Loucy (cell line): Measurements from ENCODE around the gene MUC20.
"Not testable (repeated sequence)": the region's sequence is repeated elsewhere in the genome, so short reads cannot be mapped to it uniquely, and the experiment has no call there.

Experiments
- H2AFZ ChIP-seq: fragments of 200-600 bp; sonication (generic); 2 replicates; pipeline ENCODE4 v1.6.0; 2016; ENCODE audit warnings: antibody characterized with exemption, mild to moderate bottlenecking, low read length, moderate library complexity
- H3F3A ChIP-seq: fragments of 200-600 bp; 2 replicates; pipeline ENCODE4 v1.6.0; 2016; ENCODE audit warnings: antibody characterized with exemption, low read depth, mild to moderate bottlenecking
- H3K27me3 ChIP-seq: fragments of 200-600 bp; sonication (generic); 2 replicates; pipeline ENCODE4 v1.6.1; 2014; ENCODE audit warnings: low read length, mild to moderate bottlenecking; ENCODE audit not compliant: insufficient read depth, poor library complexity, severe bottlenecking
- H3K36me3 ChIP-seq: fragments of 200-600 bp; sonication (generic); 2 replicates; pipeline ENCODE4 v1.6.1; 2016; ENCODE audit warnings: low read length; ENCODE audit not compliant: insufficient read depth
- H3K4me1 ChIP-seq: fragments of 200-600 bp; sonication (generic); 2 replicates; pipeline ENCODE4 v1.5.1; 2014; ENCODE audit warnings: low read length, mild to moderate bottlenecking; ENCODE audit not compliant: insufficient read depth, poor library complexity, severe bottlenecking
- H3K4me2 ChIP-seq: fragments of 200-600 bp; sonication (generic); 2 replicates; pipeline ENCODE4 v1.6.0; 2014; ENCODE audit warnings: antibody characterized with exemption, low read length, low read depth, mild to moderate bottlenecking; ENCODE audit not compliant: poor library complexity, severe bottlenecking
- H3K4me3 ChIP-seq: fragments of 200-600 bp; sonication (generic); 2 replicates; pipeline ENCODE4 v1.5.1; 2014; ENCODE audit warnings: low read length, mild to moderate bottlenecking, mixed read lengths; ENCODE audit not compliant: poor library complexity, severe bottlenecking
- H3K79me2 ChIP-seq: fragments of 200-600 bp; sonication (generic); 2 replicates; pipeline ENCODE4 v1.6.1; 2014; ENCODE audit warnings: low read length; ENCODE audit not compliant: insufficient read depth
- H3K9ac ChIP-seq: fragments of 200-600 bp; sonication (generic); 2 replicates; pipeline ENCODE4 v1.6.0; 2014; ENCODE audit warnings: mild to moderate bottlenecking, low read depth, low read length, moderate library complexity; ENCODE audit not compliant: poor library complexity, severe bottlenecking
- H3K9me2 ChIP-seq: fragments of 200-600 bp; sonication (generic); replicated peaks from 2 replicates; pipeline ENCODE4 v1.6.1; 2016; ENCODE audit warnings: low read depth, low read length, mixed read lengths
- H3K9me3 ChIP-seq: fragments of 200-600 bp; sonication (generic); 2 replicates; pipeline ENCODE4 v1.6.1; 2014; ENCODE audit warnings: mild to moderate bottlenecking, antibody characterized with exemption, low read length, low read depth; ENCODE audit not compliant: insufficient read depth
- H4K20me1 ChIP-seq: fragments of 200-600 bp; sonication (generic); 2 replicates; pipeline ENCODE4 v1.6.0; 2014; ENCODE audit warnings: antibody characterized with exemption, low read length, mild to moderate bottlenecking; ENCODE audit not compliant: insufficient read depth, poor library complexity, severe bottlenecking
- EZH2phosphoT487 ChIP-seq: fragments of 200-600 bp; IDR thresholded peaks from 2 replicates; pipeline ENCODE4 v1.6.1; 2018; ENCODE audit warnings: antibody characterized with exemption, mild to moderate bottlenecking, moderate library complexity, borderline replicate concordance
- TF ChIP-seq, protein P1 (sequence below): fragments of 200-600 bp; sonication (generic); conservative IDR thresholded peaks from 2 replicates; pipeline ENCODE4 v1.5.1; 2014; ENCODE audit warnings: mild to moderate bottlenecking, antibody characterized with exemption, low read length

MUC20 gene

DNA sequence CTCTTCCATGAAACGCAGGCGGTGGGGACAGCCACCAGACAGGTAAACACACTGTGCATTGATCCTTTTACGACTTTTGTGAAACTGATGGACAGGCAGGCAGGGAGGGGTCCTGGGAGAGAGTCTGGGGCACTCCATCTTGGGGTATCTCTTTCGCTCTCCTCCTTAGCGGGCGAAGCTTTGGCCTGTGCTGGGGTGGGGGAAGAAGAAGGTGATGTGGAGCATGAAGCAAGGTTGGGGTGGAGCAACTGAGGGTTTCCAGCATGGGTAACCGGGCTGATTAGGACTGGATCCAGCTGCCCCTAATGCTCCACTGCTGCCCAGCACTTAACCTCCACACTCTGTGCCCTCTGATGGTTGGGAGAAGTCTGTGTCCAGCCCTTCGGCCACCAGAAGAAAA, 25.6 kb downstream of the MUC20 start:
- no peaks in the 10 kb centered on the region for H3K4me1 ChIP-seq
- no peak overlapping the region for H3K9ac ChIP-seq
- H3K79me2 ChIP-seq = no peaks in the 10 kb centered on the region
- H3K4me3 ChIP-seq = no peak overlapping the region
- no peak overlapping the region for H3K4me2 ChIP-seq
- no peaks in the 10 kb centered on the region for H4K20me1 ChIP-seq
- H3K9me3 ChIP-seq = no peaks in the 10 kb centered on the region
- TF ChIP-seq, protein P1, sequence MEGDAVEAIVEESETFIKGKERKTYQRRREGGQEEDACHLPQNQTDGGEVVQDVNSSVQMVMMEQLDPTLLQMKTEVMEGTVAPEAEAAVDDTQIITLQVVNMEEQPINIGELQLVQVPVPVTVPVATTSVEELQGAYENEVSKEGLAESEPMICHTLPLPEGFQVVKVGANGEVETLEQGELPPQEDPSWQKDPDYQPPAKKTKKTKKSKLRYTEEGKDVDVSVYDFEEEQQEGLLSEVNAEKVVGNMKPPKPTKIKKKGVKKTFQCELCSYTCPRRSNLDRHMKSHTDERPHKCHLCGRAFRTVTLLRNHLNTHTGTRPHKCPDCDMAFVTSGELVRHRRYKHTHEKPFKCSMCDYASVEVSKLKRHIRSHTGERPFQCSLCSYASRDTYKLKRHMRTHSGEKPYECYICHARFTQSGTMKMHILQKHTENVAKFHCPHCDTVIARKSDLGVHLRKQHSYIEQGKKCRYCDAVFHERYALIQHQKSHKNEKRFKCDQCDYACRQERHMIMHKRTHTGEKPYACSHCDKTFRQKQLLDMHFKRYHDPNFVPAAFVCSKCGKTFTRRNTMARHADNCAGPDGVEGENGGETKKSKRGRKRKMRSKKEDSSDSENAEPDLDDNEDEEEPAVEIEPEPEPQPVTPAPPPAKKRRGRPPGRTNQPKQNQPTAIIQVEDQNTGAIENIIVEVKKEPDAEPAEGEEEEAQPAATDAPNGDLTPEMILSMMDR = no peak
- no peak for TF ChIP-seq EZH2phosphoT487
- no peaks in the 10 kb centered on the region for H3K36me3 ChIP-seq
- no peaks in the 10 kb centered on the region for H3K9me2 ChIP-seq
- H3K27me3 ChIP-seq = no peaks in the 10 kb centered on the region
- no peak overlapping the region for H2AFZ ChIP-seq
- no peaks in the 10 kb centered on the region for H3F3A ChIP-seq

DNA sequence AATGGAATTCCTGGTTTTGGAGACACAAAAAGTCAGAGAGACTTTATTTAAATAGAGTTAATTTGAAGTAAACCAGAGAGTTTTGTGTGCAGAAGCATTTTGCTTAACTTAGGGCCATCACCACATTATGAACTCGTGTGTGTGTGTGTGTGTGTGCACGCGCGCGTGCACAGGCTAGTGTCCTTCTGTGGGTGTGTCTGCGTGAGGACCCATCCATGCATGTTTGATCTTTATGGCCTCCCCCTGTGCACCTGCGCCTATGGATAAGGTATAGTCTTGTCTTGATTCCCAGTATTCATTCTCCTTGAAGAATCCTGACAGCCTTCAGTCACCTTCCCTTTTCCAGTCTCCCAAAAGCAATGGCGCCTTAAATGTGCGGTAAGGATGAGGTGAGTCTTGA, 26.0 kb downstream of the MUC20 start:
- Histone ChIP-seq H3K9me2 (no peaks in the 10 kb centered on the region), H3K4me3 (no peak overlapping the region), H3K9ac (no peak overlapping the region), H2AFZ (no peak overlapping the region), H3F3A (no peaks in the 10 kb centered on the region), H3K4me1 (no peaks in the 10 kb centered on the region), H3K79me2 (no peaks in the 10 kb centered on the region), H3K4me2 (no peak overlapping the region), H3K9me3 (no peaks in the 10 kb centered on the region), H4K20me1 (no peaks in the 10 kb centered on the region), H3K36me3 (no peaks in the 10 kb centered on the region), H3K27me3 (no peaks in the 10 kb centered on the region)
- TF ChIP-seq, protein P1 = no peak
- no peak for TF ChIP-seq EZH2phosphoT487

DNA sequence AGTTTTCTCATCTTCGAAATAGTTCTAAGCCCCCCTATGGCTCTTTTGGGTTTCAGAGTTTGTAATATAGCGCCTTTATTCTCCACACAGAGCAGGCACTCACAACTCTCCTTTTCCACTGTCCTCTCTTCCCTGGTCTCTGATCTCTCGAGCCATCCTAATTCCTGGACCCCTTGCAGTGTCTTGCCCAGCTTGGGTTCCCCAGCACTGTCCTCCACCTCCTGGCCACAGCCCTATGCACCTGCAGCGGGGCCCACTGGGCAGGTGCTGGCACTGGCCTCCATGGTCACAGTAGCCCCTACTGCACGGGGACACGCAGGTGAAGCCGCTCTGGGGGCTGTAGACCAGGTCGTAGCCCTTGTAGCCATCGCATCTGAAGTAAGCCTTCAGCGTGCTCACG, 27.9 kb downstream of the MUC20 start:
- no peak overlapping the region for H2AFZ ChIP-seq
- no peaks in the 10 kb centered on the region for H3K9me2 ChIP-seq
- H3K4me1 ChIP-seq = peaks cover 3% of the 10 kb centered on the region
- no peak overlapping the region for H3K4me2 ChIP-seq
- H3K79me2 ChIP-seq = no peaks in the 10 kb centered on the region
- H4K20me1 ChIP-seq = no peaks in the 10 kb centered on the region
- no peaks in the 10 kb centered on the region for H3K9me3 ChIP-seq
- H3K4me3 ChIP-seq = no peak overlapping the region
- TF ChIP-seq EZH2phosphoT487 = no peak
- TF ChIP-seq, protein P1 = no peak
- no peaks in the 10 kb centered on the region for H3K36me3 ChIP-seq
- no peak overlapping the region for H3K9ac ChIP-seq
- H3F3A ChIP-seq = no peaks in the 10 kb centered on the region
- H3K27me3 ChIP-seq = no peaks in the 10 kb centered on the region

DNA sequence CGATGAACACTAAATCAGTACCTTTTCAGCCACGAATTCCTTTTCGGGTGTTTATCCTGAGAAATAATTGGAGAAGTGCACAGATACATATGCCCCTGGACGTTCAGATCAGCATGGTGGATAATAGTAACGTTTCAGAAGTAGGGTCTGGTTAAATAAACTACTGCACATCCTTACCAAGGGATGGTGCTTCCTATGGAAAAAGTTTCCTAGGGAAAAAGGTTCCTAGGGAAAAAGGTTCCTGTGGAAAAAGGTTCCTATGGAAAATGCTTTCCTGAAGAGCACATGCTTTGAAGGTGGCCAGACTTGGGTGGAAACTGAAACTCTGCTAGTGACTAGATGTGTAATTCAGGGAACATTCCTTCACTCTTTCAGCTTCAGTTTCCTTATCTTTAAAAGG, 28.3 kb downstream of the MUC20 start:
- H3K79me2 ChIP-seq, H3K36me3 ChIP-seq, H4K20me1 ChIP-seq, H3K4me3 ChIP-seq, H3F3A ChIP-seq, H3K9me3 ChIP-seq, H2AFZ ChIP-seq, H3K9me2 ChIP-seq, H3K9ac ChIP-seq, H3K4me2 ChIP-seq, H3K27me3 ChIP-seq, H3K4me1 ChIP-seq: not testable (repeated sequence)
